A172 (cell line): ENCODE data around the gene ZBTB7C. TPM values are rescaled to one million over a fixed set of nuclear protein-coding genes. Genes with fewer than 3 reads are reported as not detected.

Experiments used
- DNase-seq: peaks from one replicate; pipeline ENCODE4 v3.0.0-alpha.2; 2015; ENCODE audit warnings: low spot score
- total RNA-seq: library from RNA; depleted of rRNA; stranded (reverse); fragments of >200 nt; shearing (Covaris generic); gene quantifications from 2 replicates; pipeline ENCODE4 v1.2.3, GENCODE V29; 2014

The ZBTB7C gene
- total RNA-seq, 1 experiment from 2014 or later, result 1.4 TPM

DNA sequence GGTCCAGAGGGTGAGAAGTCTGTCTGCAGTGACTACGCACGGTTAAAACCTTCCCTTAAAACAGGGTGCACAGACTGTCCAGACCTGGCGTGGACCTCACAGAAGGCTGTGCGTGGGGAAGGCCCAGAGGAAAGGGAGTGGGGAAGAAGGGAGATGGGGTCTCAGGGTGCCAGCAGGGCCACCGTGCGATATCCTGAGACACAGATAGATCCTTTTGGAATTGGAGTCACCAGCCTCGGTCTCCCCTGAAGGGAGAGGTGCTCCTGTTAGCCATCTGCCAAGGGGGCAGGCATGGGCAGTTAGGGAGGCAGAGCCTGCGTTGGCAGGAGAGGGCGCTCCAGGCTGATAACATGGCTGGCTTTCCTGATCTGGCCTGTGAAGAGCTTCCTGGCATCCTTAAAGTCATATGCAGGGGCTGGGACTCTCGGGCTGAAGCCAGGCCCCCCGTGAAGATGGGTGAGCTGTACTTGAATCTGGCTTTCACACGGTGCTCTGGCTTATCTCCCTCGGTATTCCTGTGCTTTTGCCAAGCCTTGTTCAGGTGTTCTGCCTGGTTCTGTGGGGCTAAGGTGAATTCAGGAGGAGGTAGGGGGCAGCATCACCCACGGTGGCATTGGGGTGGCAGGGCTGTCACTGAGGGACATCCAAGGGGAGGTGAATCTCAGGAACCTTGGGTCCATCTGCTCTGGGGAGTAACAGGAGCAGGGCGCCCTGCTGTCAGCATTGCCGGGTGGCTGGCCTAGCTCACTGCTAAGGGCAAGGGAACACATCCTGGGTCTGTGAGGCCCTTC, 371.5 kb downstream of the ZBTB7C start:
- no peak for DNase-seq

DNA sequence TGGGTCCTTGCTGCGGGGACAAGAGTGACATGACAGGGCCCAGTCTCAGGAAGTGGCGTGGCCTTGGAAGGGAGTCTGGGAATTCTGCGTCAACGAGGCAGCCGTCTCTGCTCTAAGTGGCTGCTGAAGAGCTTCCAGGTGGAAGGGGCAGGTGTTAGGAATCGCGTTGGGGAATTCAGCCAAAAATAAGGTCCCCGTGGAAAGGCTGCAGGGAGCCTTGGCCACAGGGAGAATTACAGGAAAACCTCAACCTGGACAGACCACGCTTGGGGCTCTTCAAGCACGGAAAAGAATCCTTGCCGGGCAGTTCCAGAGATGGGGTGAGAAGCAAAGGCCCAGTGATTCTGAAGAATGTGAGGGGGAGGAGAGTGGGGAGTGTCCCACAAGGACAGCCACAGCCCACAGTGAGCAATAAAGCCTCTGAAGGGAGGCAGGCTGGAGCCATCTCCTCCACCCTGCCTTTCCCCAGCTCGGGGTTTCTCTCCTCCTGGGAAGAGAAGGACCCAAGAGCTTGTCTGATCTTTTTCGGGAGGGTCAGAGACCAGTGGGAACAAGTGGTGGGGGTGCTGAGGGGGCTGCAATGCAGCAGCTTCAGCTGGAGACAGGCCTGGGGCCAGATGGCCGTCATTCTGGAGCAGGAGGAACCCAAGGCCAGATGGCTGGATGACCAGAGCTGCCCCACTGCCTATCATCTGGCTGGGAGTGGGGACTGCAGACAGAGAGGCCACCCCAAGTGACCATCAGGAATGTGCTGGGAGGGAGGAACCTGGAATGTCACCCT, 372.4 kb downstream of the ZBTB7C start:
- no peak for DNase-seq

DNA sequence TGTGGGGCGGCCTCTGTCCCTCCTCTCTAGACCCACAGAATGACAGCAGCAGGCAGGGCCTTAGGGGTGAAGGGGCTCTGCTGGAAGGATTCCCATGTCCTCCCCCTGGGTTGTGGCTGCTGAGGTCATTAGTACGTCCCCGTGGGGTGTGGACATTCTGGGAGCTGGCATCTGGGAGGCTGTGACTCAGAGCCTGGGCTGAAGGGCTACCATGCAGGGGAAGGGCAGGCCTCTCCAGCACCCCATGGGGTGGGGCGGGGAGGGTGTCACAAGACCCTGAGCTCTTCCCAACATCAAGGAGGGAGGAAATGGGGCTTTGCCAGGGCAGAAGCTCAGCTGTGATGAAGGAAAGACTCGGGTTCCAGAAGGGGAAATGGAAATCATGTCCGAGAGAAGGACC, 373.0 kb downstream of the ZBTB7C start:
- no peak for DNase-seq

DNA sequence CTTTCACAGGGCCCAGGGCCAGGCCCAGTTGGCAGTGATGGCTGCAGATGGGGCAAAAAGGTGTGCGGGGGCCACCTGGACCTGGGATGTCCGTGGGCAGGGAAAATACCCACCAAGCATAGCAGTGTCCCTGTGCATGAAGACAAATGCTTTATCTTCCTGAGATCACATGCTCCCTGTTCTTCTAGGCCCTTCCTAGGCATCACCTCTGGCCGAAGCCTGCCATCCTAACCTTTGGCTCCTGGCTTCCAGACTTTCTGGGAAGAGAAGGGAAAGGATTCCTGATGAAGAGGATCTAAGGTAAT, 373.7 kb downstream of the ZBTB7C start:
- no peak for DNase-seq

DNA sequence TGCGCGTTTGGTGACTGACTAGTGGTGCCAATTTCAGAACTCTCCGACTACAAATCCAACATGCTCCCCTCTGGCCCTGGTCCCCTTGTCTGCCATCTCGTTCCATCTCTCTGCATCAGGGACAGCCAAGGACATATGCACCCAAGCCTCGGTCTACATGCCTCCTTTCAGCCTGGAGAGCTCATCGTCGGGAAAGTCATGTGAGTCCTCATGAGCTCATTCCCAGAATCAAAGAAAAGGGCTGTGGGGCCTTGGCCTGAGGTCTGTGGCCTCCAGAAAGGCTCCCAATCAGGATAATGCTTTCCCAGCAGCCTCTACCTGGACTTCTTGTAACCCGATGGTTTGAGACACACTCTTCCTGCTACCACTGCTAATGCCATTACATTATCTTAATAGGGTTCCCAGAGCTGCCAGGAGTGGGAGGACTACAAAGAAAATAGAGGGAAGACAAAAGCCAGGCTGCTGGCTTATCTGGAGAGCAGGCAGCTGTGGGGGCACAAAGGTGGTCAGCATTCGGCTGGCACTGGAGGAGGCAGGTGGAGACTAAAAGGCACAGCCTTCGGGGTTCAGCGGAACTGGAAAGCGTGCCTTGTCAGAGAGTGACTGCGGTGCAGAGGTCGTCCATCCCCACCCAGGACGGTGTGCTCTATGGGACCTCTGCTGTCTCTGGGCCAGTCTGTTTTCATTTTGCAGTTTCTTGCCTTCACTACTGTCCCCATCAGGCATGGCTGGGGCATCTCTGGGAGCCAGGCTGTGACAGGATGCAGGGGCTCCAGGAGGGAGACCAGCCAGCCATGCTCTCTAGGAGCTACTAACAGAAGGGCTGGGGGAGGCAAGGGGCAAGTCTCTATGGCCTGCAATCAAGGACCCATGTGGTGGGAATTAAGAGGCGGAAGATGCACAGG, 374.3 kb downstream of the ZBTB7C start:
- no peak for DNase-seq

GRCh38 chr18:48033790-48034650, 375.2 kb downstream of the ZBTB7C start:
- DNase-seq, result no peak

DNA sequence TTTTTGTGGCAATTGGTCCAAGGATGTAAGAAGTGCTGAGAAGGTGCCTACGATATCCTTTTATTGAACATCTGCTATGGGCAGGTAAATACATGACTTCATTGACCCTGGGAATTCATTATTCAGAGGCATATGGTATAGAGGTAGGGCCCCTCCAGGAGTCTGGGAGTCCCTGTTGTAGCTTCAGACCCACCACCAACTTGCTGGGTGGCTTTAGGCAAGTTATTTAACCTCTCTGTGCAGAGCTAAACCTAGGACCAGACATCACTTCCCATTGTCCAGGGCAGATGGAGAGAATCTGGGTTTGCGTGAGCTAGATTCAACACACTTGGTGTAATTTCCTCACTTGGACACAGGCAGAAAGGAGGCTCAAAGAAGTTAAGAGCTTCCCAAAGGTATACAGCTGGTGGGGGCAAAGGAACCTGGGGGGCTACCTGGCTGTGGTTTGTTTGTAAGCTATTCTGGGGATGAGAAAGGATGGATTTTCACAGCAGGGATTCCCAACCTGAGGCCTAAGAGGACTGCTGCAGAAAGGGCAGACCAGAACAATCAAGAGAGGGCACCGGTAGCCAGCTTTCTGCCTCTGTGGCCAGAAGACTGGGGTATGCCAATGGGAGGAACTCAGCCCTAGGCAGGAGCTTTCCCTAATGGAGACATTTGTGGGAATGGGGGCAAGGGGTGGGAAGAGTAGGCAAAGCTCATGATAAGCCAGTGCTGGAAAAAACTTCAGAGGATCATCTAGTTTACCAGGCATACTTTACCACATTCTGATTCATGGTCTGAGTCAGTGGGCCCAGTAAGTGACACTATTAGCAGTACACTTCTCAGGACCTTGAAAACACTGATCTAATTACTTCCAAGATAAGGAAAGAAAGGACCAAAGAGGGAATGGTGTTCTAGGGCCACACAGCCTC, 376.1 kb downstream of the ZBTB7C start:
- peak; percentile 68 for DNase-seq

DNA sequence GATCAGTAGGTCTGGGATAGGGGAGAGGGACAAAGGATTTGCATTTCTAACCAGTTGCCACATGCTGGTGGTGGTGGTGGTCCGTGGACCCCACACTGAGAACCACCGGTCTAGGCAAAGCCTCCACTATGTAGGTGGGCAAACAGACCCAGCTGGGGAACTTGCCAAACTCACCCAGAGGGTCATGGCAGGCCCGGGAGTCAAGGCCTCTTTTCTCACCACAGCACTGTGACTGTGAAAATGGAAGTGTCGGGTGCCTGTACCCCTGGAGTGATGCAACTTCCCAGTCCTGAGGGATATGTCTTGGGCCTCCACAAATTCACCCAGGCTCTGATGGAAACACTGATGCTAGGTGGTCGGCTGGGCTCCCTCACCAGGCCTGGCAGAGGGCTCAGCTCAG, 377.5 kb downstream of the ZBTB7C start:
- no peak for DNase-seq

- peak; percentile 49 for DNase-seq
These were observed 378.3 kb downstream of the ZBTB7C start for GRCh38 chr18:48030616-48031480.

DNA sequence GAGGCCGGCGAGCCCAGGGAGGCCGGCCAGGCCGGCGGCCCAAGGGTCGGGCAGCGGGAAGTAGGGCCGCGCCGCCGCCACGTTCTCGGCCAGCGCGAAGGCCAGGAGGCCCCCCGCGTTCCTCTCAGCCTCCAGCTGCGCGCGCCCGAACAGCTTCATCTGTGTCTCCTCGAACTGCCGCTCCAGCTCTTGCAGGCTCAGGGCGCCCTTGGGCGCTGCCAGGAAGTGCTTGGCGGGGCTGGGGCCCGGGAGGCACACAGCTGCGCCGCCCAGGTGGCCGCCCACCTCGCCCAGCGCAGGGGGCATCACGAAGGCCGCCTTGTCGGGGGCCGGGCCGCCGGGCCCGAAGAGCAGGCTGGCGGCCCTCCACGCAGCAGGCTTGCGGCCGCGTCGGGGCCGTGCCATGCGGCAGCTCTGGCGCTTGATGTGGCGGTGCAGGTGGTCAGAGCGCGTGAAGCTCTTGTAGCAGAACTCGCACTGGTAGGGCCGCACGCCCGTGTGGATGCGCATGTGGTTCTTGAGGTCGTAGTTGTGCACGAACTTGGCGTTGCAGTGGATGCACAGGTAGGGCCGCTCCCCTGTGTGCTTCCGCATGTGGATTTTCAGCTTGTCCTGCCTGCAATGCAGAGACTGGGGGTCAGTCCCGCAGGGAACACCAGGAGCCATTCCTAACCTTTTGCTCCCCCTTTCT, 379.7 kb downstream of the ZBTB7C start:
- DNase-seq, result no peak

DNA sequence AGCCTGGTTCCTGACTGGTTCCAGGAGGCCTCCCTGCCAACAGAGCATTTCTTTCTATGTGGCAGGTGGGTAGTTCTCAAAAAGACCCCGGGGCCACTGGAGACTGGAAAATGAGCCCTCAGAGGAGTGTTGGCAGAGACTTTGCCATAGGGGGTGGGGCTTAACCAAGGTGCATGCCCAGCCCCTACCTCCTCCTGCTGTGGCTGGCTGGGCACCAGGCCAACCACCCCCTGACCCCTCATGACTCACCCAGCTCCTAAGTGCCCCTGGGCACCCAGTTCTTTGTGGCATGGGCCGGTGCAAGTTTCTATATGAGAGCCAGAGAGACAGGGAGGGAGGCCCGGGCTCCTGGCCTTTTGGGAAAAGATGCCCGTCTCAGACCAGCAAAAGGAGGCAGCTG, 380.5 kb downstream of the ZBTB7C start:
- DNase-seq, result no peak

DNA sequence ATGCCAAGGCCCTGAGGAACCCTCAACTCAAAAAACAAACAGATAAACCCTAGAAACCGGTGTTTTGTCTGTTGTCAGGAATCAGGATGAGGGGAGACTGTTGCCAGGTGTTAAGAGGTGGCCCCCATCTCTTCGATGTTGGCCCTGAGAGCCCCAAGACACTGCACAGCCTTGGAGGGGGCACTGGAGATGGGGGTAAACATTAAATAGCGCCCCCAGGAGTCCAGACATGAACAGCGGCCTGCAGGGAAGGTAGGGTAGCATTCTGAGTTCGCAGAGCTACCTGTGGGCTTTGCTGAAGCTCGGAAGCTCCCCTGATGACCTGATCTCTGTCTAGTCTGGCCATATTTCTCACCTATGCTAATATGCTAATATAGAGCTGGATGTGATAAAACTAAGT, 381.1 kb downstream of the ZBTB7C start:
- DNase-seq, result no peak

DNA sequence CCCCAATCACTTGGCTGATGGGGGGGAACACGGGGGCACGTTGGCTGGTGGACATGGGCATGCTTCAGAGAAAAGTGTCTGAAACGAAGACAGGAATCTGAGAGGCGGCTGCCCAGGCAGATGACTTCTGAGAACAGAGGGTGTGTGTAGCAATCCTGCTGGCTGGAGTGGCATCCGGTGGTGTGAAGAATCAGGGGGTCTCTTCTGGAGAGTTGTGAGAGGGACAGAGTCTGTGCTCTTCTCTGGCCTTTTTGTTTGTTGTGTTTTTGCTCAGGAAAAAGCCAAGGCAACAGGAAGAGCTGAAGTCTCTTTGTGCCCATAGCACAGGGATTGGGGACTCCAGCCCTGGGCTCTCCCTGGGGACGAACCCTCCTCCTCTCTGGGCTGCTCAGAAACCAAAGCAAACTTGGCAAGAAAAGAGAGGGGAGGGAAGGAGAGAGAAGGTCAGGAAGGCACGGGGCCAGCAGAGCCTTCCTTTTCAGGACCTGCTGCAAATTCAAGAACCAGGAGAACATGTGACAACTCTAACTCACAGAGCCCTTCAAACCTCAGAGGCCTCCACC, 381.7 kb downstream of the ZBTB7C start:
- DNase-seq, result no peak

DNA sequence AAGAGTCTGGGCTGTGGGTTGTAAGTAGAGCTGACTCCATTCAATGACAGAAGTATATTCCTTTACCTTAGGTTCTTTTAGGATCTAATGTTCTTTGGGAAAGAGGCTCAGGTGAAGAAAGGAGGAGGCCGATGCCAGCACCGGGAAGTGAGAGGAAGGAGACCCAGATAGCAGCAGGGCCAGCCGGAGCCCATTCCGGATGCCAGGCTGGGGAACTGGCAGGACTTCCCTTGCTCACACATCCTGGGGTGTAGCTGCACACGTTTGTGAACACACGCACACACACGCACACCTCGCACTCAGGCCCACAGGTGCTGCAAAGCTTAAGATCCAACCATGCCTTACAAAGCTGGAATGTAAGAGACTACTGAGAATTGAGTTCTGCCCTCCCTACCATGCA, 383.0 kb downstream of the ZBTB7C start:
- no peak for DNase-seq

- DNase-seq, result no peak
These were observed 384.1 kb downstream of the ZBTB7C start for GRCh38 chr18:48024881-48025660.

- DNase-seq, result no peak
These were observed 385.1 kb downstream of the ZBTB7C start for GRCh38 chr18:48024009-48024512.

DNA sequence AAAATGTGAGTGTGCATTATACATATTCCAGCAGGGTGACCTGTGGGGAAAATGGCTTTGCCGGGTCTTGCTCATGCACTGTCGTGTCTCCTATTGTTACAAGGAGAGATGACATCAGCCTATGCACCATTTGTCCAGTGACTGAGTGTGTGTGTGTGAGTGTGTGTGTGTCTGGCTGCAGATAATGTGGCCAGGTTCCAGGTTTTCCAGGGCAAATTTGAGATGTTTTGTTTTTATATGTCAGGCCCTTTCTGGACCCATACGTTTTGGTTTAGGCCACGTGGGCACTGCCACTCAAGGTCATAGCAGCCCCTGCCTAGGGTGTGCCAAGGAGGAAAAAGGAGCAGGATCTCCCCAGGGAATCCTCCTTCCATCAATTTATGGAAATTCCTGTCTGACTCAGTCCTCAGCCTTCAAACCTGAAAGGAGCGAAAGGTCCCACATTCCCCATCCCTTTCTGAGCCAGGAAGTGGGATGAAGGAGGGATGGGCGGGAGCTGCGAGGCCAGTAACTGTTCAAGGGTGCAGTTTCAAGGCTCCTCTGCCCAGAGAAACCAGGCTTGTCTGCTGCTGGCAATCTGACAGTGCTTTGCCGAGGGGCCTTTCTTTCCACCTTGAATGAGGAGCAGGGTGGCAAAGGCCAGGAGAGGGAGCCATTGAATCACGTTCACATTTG, 385.7 kb downstream of the ZBTB7C start:
- peak; percentile 86 for DNase-seq
